NB4 (cell line): ENCODE results near the gene TMCO1.

Source experiments
- CTCF ChIP-seq: IDR thresholded peaks from one replicate; pipeline ENCODE4 v1.5.1; 2012; ENCODE audit warnings: low read depth, low read length
- MYC ChIP-seq: IDR thresholded peaks from 2 replicates; pipeline ENCODE4 v1.6.1; 2011; ENCODE audit warnings: low read depth, low read length
- POLR2A ChIP-seq: IDR thresholded peaks from 2 replicates; pipeline ENCODE4 v1.6.1; 2011; ENCODE audit warnings: mild to moderate bottlenecking; ENCODE audit not compliant: insufficient read length; ENCODE audit errors: extremely low read depth

DNA sequence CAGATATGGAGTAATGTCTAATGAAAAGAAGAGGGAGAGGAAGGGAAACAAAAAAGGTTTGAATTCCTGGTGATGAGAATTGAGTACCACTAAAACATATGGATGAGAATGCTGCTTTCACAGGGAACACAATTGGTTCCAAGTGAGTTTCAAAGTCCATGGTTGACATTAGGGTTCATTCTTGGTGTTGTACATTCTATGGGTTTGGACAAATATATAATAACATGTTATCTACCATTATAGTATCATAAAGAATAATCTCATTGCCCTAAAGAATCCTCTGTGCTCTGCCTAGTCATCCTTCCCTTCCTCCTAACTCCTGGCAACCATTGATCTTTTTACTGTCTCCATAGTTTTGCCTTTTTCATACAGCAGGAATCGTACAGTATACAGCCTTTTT is 20.1 kb downstream of the TMCO1 start:
- TF ChIP-seq CTCF (no peak), POLR2A (no peak), MYC (no peak)
